ENCODE data around the gene ADRB2.

The ADRB2 gene

DNA sequence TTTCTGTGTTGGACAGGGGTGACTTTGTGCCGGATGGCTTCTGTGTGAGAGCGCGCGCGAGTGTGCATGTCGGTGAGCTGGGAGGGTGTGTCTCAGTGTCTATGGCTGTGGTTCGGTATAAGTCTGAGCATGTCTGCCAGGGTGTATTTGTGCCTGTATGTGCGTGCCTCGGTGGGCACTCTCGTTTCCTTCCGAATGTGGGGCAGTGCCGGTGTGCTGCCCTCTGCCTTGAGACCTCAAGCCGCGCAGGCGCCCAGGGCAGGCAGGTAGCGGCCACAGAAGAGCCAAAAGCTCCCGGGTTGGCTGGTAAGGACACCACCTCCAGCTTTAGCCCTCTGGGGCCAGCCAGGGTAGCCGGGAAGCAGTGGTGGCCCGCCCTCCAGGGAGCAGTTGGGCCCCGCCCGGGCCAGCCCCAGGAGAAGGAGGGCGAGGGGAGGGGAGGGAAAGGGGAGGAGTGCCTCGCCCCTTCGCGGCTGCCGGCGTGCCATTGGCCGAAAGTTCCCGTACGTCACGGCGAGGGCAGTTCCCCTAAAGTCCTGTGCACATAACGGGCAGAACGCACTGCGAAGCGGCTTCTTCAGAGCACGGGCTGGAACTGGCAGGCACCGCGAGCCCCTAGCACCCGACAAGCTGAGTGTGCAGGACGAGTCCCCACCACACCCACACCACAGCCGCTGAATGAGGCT, at the start of gene ADRB2:
ADRB2 (plus strand) TSS at position 559 of the 686 bp plus-strand sequence. CDS start 221 bp downstream, outside the sequence.
- TF ChIP-seq, protein P1, sequence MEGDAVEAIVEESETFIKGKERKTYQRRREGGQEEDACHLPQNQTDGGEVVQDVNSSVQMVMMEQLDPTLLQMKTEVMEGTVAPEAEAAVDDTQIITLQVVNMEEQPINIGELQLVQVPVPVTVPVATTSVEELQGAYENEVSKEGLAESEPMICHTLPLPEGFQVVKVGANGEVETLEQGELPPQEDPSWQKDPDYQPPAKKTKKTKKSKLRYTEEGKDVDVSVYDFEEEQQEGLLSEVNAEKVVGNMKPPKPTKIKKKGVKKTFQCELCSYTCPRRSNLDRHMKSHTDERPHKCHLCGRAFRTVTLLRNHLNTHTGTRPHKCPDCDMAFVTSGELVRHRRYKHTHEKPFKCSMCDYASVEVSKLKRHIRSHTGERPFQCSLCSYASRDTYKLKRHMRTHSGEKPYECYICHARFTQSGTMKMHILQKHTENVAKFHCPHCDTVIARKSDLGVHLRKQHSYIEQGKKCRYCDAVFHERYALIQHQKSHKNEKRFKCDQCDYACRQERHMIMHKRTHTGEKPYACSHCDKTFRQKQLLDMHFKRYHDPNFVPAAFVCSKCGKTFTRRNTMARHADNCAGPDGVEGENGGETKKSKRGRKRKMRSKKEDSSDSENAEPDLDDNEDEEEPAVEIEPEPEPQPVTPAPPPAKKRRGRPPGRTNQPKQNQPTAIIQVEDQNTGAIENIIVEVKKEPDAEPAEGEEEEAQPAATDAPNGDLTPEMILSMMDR (IDR thresholded peaks at IDR 0.05) = no peak
- DNase-seq (ENCODE audit: low spot score) = peak; percentile 96
- peak within 1 kb of the TSS; percentile 84 to 89 for H3K27ac ChIP-seq
- peak within 1 kb of the TSS; percentile 86 for H3K4me3 ChIP-seq

DNA sequence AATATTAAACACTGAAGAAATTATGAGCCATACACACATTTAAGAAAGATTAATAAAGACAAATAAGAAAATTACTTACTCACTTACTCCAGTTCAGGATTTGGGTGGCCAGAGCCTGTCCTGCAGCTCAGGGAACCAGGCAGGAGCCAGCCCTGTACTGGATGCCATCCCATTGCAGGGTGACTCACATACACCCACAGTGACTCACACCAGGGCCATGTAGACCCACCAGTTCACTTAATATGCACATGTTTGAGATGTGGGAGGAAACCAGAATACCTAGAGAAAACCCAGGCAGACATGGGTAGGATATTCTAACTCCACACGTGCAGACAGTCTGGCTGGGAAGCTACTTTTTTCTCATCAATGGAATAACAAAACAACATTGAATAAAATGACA, 49.6 kb upstream of the ADRB2 start:
- TF ChIP-seq, protein P1 (IDR thresholded peaks at IDR 0.05) = no peak
- DNase-seq (ENCODE audit: low spot score) = no peak
- Histone ChIP-seq H3K4me3 (no peak overlapping the region), H3K27ac (no peak overlapping the region)

DNA sequence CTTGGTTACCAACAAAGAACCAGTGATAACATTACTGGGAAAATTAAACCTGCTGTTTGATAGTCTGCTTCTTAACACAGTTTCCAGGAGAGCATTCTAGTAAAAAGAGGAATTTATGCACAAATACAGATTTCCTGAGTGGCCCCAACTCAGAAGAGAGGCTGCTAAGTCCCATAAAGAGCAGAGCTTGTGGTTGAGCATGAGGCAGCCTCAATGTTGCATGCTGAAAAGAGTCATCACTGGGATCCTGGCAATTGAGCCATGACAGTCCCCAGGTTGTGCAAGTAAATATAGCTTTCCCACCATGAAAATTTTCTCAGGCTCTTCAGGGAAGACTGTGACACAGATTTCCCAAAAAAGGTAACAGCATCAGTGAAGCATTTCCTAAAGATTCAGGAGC, 47.5 kb upstream of the ADRB2 start:
- DNase-seq (ENCODE audit: low spot score) = no peak
- TF ChIP-seq, protein P1 (IDR thresholded peaks at IDR 0.05) = no peak
- H3K27ac ChIP-seq = no peak overlapping the region
- no peak overlapping the region for H3K4me3 ChIP-seq

DNA sequence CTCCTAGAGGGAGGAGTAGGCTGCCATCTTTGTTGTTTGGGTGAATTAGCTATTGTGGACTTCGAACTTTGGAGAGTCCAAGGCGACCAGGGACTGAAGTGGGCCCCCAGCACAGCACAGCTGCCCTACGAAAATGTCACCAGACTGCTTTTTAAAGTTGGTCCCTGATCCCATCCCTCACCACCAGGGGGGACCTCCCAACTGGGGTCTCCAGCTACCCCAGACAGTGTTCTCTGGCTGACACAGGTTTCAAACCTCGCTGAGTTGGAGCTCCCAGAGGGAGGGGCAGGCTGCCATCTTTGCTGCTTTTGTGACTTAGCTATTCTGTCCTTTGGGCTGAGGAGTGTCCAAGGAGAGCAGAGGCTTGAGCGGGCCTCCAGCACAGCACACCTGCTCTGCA, 45.7 kb upstream of the ADRB2 start:
- no peak for DNase-seq (ENCODE audit: low spot score)
- Histone ChIP-seq H3K4me3 (no peak overlapping the region), H3K27ac (no peak overlapping the region)
- TF ChIP-seq, protein P1 (IDR thresholded peaks at IDR 0.05) = no peak

DNA sequence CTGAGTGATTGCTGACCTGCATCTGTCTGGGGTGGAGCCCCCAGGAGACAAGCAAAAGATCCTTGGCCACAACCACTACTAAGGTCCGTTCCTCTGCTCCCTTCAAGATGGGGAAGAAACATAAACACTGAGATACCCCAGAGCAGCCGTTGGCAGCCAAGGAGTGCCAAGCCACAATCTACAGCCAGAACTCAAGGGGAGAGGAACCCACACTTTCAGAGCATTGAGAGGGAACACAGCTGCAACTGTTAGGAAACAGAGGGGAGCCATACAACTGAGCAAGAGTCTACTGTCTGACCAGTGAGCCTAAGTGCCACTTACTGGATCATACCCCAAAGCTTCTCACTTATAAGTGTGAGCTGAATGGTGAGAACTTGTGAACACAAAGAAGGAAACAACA, 44.6 kb upstream of the ADRB2 start:
- H3K4me3 ChIP-seq = no peak overlapping the region
- no peak overlapping the region for H3K27ac ChIP-seq
- TF ChIP-seq, protein P1 (IDR thresholded peaks at IDR 0.05) = no peak
- DNase-seq (ENCODE audit: low spot score) = no peak

DNA sequence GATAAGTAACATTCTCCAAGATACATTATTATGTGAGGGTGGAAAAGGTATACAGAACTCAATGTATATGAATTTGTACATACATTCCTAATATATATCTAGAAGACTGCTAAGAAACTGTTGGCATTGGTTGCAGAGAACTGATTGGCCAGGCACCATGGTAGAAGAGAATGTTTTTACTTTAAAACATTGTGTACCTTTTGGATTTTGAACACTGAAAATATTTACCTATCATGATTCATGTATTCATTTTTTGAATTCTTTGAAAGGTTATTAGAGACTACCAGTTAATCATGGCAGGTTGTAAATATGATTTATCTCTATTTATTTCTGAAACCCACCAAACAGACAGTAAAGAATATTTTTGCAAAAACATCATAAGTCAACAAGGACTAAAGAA, 41.2 kb upstream of the ADRB2 start:
- TF ChIP-seq, protein P1 (IDR thresholded peaks at IDR 0.05) = no peak
- Histone ChIP-seq H3K27ac (no peak overlapping the region), H3K4me3 (no peak overlapping the region)
- DNase-seq (ENCODE audit: low spot score) = no peak

DNA sequence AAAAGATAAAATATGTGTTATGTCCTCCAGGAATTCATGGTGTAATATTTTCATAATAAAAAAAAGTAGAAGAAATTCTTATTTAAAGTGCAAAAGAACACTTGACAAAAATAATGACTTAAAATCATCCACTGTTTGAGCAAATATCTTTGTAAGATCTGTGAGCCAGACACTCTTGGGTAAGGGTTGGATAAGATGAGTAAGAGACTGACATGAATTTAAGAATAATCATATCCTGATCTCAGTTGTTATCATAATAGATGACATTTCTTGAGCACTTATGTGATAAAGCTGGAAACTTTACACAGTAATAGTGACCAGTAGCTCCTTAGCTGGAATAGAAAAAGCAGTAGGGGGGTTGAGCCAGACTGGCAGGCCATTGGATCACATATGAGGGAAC, 40.0 kb upstream of the ADRB2 start:
- TF ChIP-seq, protein P1 (IDR thresholded peaks at IDR 0.05) = no peak
- Histone ChIP-seq H3K4me3 (no peak overlapping the region), H3K27ac (no peak overlapping the region)
- no peak for DNase-seq (ENCODE audit: low spot score)

All from coronary artery (tissue), 2 donors.